ENCODE results near the gene TMCC1. TPM values are rescaled to one million over a fixed set of nuclear protein-coding genes. Genes with fewer than 3 reads are reported as not detected.

TMCC1 gene
- total RNA-seq, 2 experiments from 2014 or later, result 33.3 to 33.8 TPM

GRCh38 chr3:129890891-129891290 is 2.6 kb downstream of the TMCC1 start:
- no peak for DNase-seq
- H3K36me3 ChIP-seq (ENCODE audit: insufficient read depth, low read length), result no peaks in the 10 kb centered on the region
- H3K9me3 ChIP-seq (ENCODE audit: control insufficient read depth in 1 of 2, insufficient read depth in 1 of 2, low read length in 2 of 2), result no peaks in the 10 kb centered on the region
- CTCF ChIA-PET, result no interaction called here
- Mint-ChIP-seq H3K27ac (peak overlapping the region; percentile 90), H3K4me1 (ENCODE audit: low read depth) (peaks cover 62% of the 10 kb centered on the region), H3K36me3 (ENCODE audit: low read depth) (peaks cover 6% of the 10 kb centered on the region), H3K4me3 (peak overlapping the region; percentile 66), H3K27me3 (no peaks in the 10 kb centered on the region), H3K9me3 (no peaks in the 10 kb centered on the region)
- H3K4me1 ChIP-seq (ENCODE audit: insufficient read depth, low read length), result peaks cover 28% of the 10 kb centered on the region
- TF ChIP-seq, protein P1, sequence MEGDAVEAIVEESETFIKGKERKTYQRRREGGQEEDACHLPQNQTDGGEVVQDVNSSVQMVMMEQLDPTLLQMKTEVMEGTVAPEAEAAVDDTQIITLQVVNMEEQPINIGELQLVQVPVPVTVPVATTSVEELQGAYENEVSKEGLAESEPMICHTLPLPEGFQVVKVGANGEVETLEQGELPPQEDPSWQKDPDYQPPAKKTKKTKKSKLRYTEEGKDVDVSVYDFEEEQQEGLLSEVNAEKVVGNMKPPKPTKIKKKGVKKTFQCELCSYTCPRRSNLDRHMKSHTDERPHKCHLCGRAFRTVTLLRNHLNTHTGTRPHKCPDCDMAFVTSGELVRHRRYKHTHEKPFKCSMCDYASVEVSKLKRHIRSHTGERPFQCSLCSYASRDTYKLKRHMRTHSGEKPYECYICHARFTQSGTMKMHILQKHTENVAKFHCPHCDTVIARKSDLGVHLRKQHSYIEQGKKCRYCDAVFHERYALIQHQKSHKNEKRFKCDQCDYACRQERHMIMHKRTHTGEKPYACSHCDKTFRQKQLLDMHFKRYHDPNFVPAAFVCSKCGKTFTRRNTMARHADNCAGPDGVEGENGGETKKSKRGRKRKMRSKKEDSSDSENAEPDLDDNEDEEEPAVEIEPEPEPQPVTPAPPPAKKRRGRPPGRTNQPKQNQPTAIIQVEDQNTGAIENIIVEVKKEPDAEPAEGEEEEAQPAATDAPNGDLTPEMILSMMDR (IDR thresholded peaks at IDR 0.05), result no peak
- intact Hi-C loops (cut with DNase I, micrococcal nuclease), result loop anchor here (5.0 to 10.0 kb wide), 5 partner anchors 41 to 1839 kb away; partner anchors contain the start of genes CNBP (in 1 of the 2), IFT122 (in 1 of the 2) and SEC61A1 (in 1 of the 2)
- H3K27me3 ChIP-seq (ENCODE audit: control insufficient read depth in 1 of 2, insufficient read depth in 2 of 2, low read length in 2 of 2), result no peaks in the 10 kb centered on the region
- no peak for ATAC-seq (ENCODE audit: poor library complexity)
- POLR2A ChIA-PET, result no interaction called here
- H3K27ac ChIP-seq (ENCODE audit: low read depth in 1 of 2, low read length in 2 of 2), result no peak overlapping the region
- H3K4me3 ChIP-seq (ENCODE audit: low read length), result no peak overlapping the region

GRCh38 chr3:129890125-129890524 is 3.4 kb downstream of the TMCC1 start:
- Mint-ChIP-seq H3K4me3 (peak overlapping the region; percentile 66), H3K27me3 (no peaks in the 10 kb centered on the region), H3K4me1 (ENCODE audit: low read depth) (peaks cover 62% of the 10 kb centered on the region), H3K9me3 (no peaks in the 10 kb centered on the region), H3K27ac (peak overlapping the region; percentile 90), H3K36me3 (ENCODE audit: low read depth) (peaks cover 6% of the 10 kb centered on the region)
- ChIA-PET POLR2A (interaction anchor here (1.0 kb wide), 1 partner anchor 63 kb away, joined by 3 read pairs; no protein-coding TSS in a partner anchor), CTCF (no interaction called here)
- H3K27ac ChIP-seq (ENCODE audit: low read depth in 1 of 2, low read length in 2 of 2), result no peak overlapping the region
- H3K4me1 ChIP-seq (ENCODE audit: insufficient read depth, low read length), result peaks cover 28% of the 10 kb centered on the region
- peak in 3 of 14 experiments; percentile 25 to 31 (median 27) for DNase-seq
- no peak for ATAC-seq (ENCODE audit: poor library complexity)
- no peaks in the 10 kb centered on the region for H3K27me3 ChIP-seq (ENCODE audit: control insufficient read depth in 1 of 2, insufficient read depth in 2 of 2, low read length in 2 of 2)
- H3K4me3 ChIP-seq (ENCODE audit: low read length), result no peak overlapping the region
- H3K9me3 ChIP-seq (ENCODE audit: control insufficient read depth in 1 of 2, insufficient read depth in 1 of 2, low read length in 2 of 2), result no peaks in the 10 kb centered on the region
- no peaks in the 10 kb centered on the region for H3K36me3 ChIP-seq (ENCODE audit: insufficient read depth, low read length)
- TF ChIP-seq, protein P1 (IDR thresholded peaks at IDR 0.05), result no peak
- intact Hi-C loops (cut with DNase I, micrococcal nuclease), result loop anchor here (5.0 to 10.0 kb wide), 5 partner anchors 42 to 1838 kb away; partner anchors contain the start of genes CNBP (in 1 of the 2), IFT122 (in 1 of the 2) and SEC61A1 (in 1 of the 2)

- TF ChIP-seq, protein P1 (IDR thresholded peaks at IDR 0.05), result no peak
- CTCF ChIA-PET, result no interaction called here
- H3K27ac ChIP-seq (ENCODE audit: low read depth in 1 of 2, low read length in 2 of 2), result no peak overlapping the region
- peaks cover 6% of the 10 kb centered on the region for H3K36me3 Mint-ChIP-seq (ENCODE audit: low read depth)
- H3K4me3 ChIP-seq (ENCODE audit: low read length), result no peak overlapping the region
- H3K9me3 ChIP-seq (ENCODE audit: control insufficient read depth in 1 of 2, insufficient read depth in 1 of 2, low read length in 2 of 2), result no peaks in the 10 kb centered on the region
- H3K4me1 ChIP-seq (ENCODE audit: insufficient read depth, low read length), result peaks cover 20% of the 10 kb centered on the region
- intact Hi-C loops (cut with DNase I, micrococcal nuclease), result no loop called here
- DNase-seq, result no peak
- peaks cover 56% of the 10 kb centered on the region for H3K4me1 Mint-ChIP-seq (ENCODE audit: low read depth)
- POLR2A ChIA-PET, result no interaction called here
- no peaks in the 10 kb centered on the region for H3K27me3 Mint-ChIP-seq
- H3K9me3 Mint-ChIP-seq, result no peaks in the 10 kb centered on the region
- no peaks in the 10 kb centered on the region for H3K36me3 ChIP-seq (ENCODE audit: insufficient read depth, low read length)
- H3K27ac Mint-ChIP-seq, result no peak overlapping the region
- H3K4me3 Mint-ChIP-seq, result no peak overlapping the region
- no peaks in the 10 kb centered on the region for H3K27me3 ChIP-seq (ENCODE audit: control insufficient read depth in 1 of 2, insufficient read depth in 2 of 2, low read length in 2 of 2)
- ATAC-seq (ENCODE audit: poor library complexity), result no peak
These were observed 4.7 kb downstream of the TMCC1 start for GRCh38 chr3:129888771-129889170.
